Aorta (tissue), 5 donors: Measurements from ENCODE around the gene GAREM1. TPM values are rescaled to one million over a fixed set of nuclear protein-coding genes. Genes with fewer than 3 reads are reported as not detected.

Experiments used
- ATAC-seq: fragments of 200-7000 bp; cut with Tn5 transposase; one replicate; pipeline ENCODE4 v1.9.1; 2022; ENCODE audit warnings: moderate library complexity; ENCODE audit not compliant: low FRiP score
- DNase-seq, 2 donors: peaks; one replicate each; pipeline ENCODE4 v3.0.0-alpha.2; 2020
- H3K27ac ChIP-seq, 2 donors: one replicate each; pipeline ENCODE4 v1.5.1; 2013; ENCODE audit warnings: low read length in 2 of 2, mild to moderate bottlenecking in 2 of 2, moderate library complexity in 2 of 2, control low read depth in 1 of 2, inconsistent platforms in 1 of 2, low read depth in 1 of 2
- H3K27me3 ChIP-seq, 2 donors: one replicate each; pipeline ENCODE4 v1.6.1; 2013; ENCODE audit warnings: control low read depth in 1 of 2, low read length in 1 of 2, mild to moderate bottlenecking in 1 of 2, moderate library complexity in 1 of 2; ENCODE audit not compliant: insufficient read depth in 2 of 2, control insufficient read depth in 1 of 2
- H3K36me3 ChIP-seq, 2 donors: one replicate each; pipeline ENCODE4 v1.6.1; 2013; ENCODE audit warnings: control low read depth in 1 of 2, low read length in 1 of 2, mild to moderate bottlenecking in 1 of 2; ENCODE audit not compliant: insufficient read depth in 2 of 2, control insufficient read depth in 1 of 2
- H3K4me1 ChIP-seq, 2 donors: one replicate each; pipeline ENCODE4 v1.6.1; 2013; ENCODE audit warnings: low read length in 2 of 2, control low read depth in 1 of 2, mild to moderate bottlenecking in 1 of 2, moderate library complexity in 1 of 2; ENCODE audit not compliant: insufficient read depth in 2 of 2, control insufficient read depth in 1 of 2
- H3K4me3 ChIP-seq, 2 donors: one replicate each; pipeline ENCODE4 v1.5.1; 2013; ENCODE audit warnings: low read length in 2 of 2, control low read depth in 1 of 2, mild to moderate bottlenecking in 1 of 2
- H3K9me3 ChIP-seq: one replicate; pipeline ENCODE4 v1.6.1; 2013; ENCODE audit warnings: mild to moderate bottlenecking, low read length; ENCODE audit not compliant: control insufficient read depth
- WGBS, 2 donors: extraction: QIAGEN DNeasy Blood & Tissue Kit; methylation state at CpG; one replicate each; pipeline ENCODE4 v1.1.7; 2013; 5-methylcytosine and 5-hydroxymethylcytosine counted together
- intact Hi-C, 2 donors: fragments of 100-400 bp; cut with DNase I; formaldehyde crosslinking; loops; one replicate each; pipeline versions ENCODE4 v1.14.2 to v1.15.0; 2022
- polyA plus RNA-seq, 2 donors: library from polyadenylated mRNA; stranded (reverse); fragments of 200-250 nt; gene quantifications; one replicate each; pipeline ENCODE4 v1.2.3, GENCODE V29; 2013
- total RNA-seq, 2 donors: library from RNA; stranded (reverse); fragmentation: NEBNext Ultra II Directional; extraction: Animal tissue kit (Norgen Biotek cat#: 25700); gene quantifications; one replicate each; pipeline ENCODE4 v1.2.1, GENCODE V29; 2021
- donor health status: healthy with polysubstance abuse.
- donor health status: Bipolar disorder and iron deficiency.
- donor health status: DM: no; HTN: no; CAD: no.
- donor health status: DM: no; HTN: no; CAD: no.
- donor health status: DM: yes; HTN: yes; CAD: no.

Gene GAREM1
- total and polyA plus RNA-seq, 4 donors = 2.4 to 24.0 (median 7.0) TPM

DNA sequence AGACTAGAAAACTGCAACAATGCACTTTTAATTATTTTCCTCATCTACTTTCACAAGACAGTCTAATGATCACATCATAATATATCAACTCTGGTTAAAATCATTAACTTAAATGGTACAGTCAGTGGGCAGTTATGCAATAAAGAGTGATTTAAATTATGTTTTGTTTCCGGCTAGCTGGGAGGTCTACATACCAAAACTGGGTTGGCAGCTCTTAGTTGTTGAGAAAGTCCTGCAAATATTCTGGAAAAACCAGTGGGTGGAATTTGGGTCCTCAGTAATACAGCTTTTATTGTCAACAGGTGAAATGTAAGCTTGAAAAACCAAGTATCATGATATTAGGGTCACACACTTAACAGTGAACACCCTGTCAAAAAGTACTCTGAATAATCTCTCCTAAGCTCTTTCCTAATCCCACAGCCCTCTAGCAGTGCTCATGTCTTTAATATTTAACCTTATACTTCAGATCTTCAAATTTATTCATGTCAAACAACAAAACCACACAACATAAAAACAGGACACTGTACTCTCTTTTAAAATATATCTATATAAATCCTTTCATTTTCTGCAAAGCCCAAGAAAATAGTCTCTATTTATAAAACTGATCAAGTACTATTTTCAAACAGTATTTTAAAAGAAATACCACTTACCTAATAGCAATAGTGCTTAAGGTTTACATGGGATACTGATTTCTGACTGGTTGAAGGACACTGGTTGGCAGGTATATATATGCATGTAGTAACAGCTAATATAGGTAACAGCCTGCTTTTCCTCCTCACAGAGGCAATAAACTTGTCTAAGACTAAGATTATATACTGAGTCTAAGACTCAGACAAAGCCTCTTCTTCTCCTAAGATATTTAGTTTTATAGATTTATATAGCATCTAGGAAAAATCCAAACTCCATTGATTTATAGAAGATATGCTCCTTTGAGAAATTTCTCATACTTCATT, 103.8 kb downstream of the GAREM1 start:
- DNase-seq (no peak), ATAC-seq (no peak)
- H3K4me3 ChIP-seq = no peak overlapping the region
- H3K36me3 ChIP-seq = no peaks in the 10 kb centered on the region
- H3K9me3 ChIP-seq = no peaks in the 10 kb centered on the region
- intact Hi-C loops = no loop called here
- peaks cover 0 to 3% of the 10 kb centered on the region in 2 donors for H3K4me1 ChIP-seq
- no peak overlapping the region for H3K27ac ChIP-seq
- 34 to 72% methylated on average over 1 of the region's 1 CpG for WGBS, 2 donors
- no peaks in the 10 kb centered on the region for H3K27me3 ChIP-seq

DNA sequence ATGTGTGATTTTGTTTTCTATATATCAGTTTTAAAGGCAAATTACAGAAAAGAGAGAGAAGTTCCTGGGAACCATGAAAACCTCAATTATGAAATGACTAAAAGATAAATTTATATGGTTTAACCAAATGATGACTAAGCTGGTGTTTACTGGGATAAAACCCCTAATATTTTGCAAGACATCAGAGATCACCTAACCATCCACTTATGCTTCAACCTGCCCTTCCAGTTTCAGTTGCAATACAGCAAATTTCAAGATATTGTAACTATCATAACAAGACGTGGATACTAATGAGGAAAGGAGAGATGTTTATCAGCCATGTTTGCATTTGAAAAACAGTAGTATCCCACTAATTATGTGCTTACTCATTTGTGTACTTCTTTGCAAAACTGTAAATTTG, 108.2 kb downstream of the GAREM1 start:
- ATAC-seq (no peak), DNase-seq (no peak)
- intact Hi-C loops = no loop called here
- no peak overlapping the region for H3K4me3 ChIP-seq
- H3K27me3 ChIP-seq = no peaks in the 10 kb centered on the region
- H3K27ac ChIP-seq = no peak overlapping the region
- H3K4me1 ChIP-seq = peaks cover 0 to 3% of the 10 kb centered on the region in 2 donors
- H3K9me3 ChIP-seq = no peaks in the 10 kb centered on the region
- 90 to 97% methylated on average over 1 of the region's 1 CpG for WGBS, 2 donors
- no peaks in the 10 kb centered on the region for H3K36me3 ChIP-seq

DNA sequence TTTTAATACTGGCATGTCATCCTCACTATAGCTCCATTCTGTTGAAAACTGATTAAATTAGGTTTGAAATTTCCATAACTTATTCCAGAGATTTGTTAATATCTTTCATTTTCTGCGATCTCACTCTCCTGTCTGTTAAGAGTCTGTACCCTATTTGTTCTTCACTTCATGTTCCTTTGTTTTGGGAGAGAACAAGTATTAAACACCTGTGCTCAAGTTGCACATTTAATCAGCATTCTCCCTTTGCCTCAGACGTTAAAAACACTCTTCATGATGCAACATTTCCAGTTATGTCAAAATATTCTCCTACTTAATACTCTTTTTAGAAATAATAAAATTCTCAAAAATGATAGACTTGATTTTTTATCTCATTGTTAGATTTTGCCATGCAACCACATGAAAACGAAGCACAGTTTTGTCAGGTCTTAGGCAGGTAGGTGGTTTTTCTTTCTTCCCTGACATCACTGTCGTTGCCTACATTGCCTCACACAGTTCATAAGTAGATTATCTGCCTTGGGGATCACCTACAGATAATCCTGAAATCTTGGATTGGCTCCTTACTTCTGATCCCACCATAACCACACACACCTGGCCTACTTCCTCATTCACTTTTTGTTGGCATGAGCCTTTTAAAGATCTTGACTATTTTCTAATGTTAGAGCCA, 109.9 kb downstream of the GAREM1 start:
- Histone ChIP-seq H3K27ac (no peak overlapping the region), H3K36me3 (no peaks in the 10 kb centered on the region), H3K4me1 (peaks cover 0 to 3% of the 10 kb centered on the region in 2 donors), H3K9me3 (no peaks in the 10 kb centered on the region), H3K27me3 (no peaks in the 10 kb centered on the region), H3K4me3 (no peak overlapping the region)
- 89 to 91% methylated on average over 4 of the region's 4 CpGs for WGBS, 2 donors
- intact Hi-C loops = no loop called here
- ATAC-seq (no peak), DNase-seq (no peak)

DNA sequence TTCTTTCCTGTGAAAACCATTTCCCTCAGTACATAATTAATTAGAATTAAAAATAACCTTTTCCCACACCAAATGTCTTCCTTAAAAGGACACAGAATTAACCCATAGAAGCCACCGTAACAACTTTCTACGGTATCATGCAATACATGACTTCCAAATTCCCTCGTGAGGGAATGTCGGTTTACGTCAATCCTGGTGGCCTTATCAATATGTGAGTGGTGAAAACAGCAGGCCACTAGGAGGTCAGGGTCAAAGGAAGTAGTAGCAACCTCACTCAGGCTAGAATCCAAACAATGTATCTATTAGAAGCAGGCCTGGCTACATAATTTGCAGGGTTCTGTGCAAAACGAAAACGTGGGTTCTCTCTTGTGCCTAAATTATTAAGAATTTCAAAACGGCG, 112.2 kb downstream of the GAREM1 start:
- no peaks in the 10 kb centered on the region for H3K27me3 ChIP-seq
- intact Hi-C loops = loop anchor here (10.0 kb wide), 2 partner anchors 264 to 1866 kb away; partner anchors contain the start of genes NOL4 (in 1 of the 2) and RNF138 (in 1 of the 2)
- 81 to 86% methylated on average over 9 of the region's 9 CpGs for WGBS, 2 donors
- no peaks in the 10 kb centered on the region for H3K9me3 ChIP-seq
- H3K27ac ChIP-seq = no peak overlapping the region
- H3K36me3 ChIP-seq = no peaks in the 10 kb centered on the region
- DNase-seq (no peak), ATAC-seq (no peak)
- H3K4me1 ChIP-seq = peaks cover 0 to 2% of the 10 kb centered on the region in 2 donors
- H3K4me3 ChIP-seq = no peak overlapping the region

DNA sequence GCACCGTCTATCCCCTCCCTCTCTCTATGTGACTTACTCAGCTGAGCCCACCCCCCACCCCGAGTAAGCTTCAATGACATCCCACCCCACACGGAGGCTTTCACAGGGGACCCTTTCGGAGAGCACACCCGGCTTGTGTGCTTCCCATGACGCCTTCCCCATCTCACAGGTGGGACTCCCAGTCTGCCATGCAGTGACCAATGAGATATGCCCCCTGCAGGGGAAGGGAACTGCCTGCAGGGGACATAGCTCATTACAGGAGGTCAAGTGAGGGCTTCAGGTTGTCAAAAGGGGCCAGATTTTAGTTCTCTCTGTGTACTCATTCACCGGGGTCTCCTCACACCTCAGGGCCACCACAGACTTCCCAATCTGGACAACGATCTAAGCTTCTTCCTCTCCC, 112.6 kb downstream of the GAREM1 start:
- Histone ChIP-seq H3K27me3 (no peaks in the 10 kb centered on the region), H3K4me3 (no peak overlapping the region), H3K36me3 (no peaks in the 10 kb centered on the region), H3K4me1 (peaks cover 0 to 2% of the 10 kb centered on the region in 2 donors), H3K9me3 (no peaks in the 10 kb centered on the region), H3K27ac (no peak overlapping the region)
- 81 to 86% methylated on average over 8 of the region's 8 CpGs for WGBS, 2 donors
- intact Hi-C loops = loop anchor here (10.0 kb wide), 2 partner anchors 263 to 1867 kb away; partner anchors contain the start of genes NOL4 (in 1 of the 2) and RNF138 (in 1 of the 2)
- DNase-seq (no peak), ATAC-seq (no peak)

DNA sequence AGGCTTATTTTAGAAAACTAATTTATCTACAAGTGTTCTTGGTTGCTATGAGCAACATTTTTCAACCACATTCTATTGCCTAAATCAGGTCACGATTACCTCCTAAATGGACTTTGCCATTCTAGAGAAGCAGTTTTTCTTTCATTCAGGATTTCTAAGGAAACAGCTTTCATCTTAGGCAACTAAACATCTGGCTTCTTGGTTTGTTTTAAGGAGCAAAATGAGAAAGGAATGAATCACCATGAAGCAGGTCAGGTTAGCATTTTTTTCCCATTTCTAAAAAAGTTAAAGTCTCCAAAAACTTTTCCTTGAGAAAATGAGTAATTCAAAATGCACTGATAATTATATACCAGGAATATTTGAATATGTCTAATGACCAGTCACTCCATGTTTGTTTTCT, 114.8 kb downstream of the GAREM1 start:
- ATAC-seq = no peak
- Histone ChIP-seq H3K4me3 (no peak overlapping the region), H3K4me1 (peaks cover 0 to 2% of the 10 kb centered on the region in 2 donors), H3K36me3 (no peaks in the 10 kb centered on the region), H3K27ac (no peak overlapping the region), H3K27me3 (no peaks in the 10 kb centered on the region), H3K9me3 (no peaks in the 10 kb centered on the region)
- no peak for DNase-seq
- WGBS, 2 donors = 4 to 5% methylated on average over 1 of the region's 1 CpG
- intact Hi-C loops = loop anchor here (10.0 kb wide), 2 partner anchors 261 to 1869 kb away; partner anchors contain the start of genes NOL4 (in 1 of the 2) and RNF138 (in 1 of the 2)

DNA sequence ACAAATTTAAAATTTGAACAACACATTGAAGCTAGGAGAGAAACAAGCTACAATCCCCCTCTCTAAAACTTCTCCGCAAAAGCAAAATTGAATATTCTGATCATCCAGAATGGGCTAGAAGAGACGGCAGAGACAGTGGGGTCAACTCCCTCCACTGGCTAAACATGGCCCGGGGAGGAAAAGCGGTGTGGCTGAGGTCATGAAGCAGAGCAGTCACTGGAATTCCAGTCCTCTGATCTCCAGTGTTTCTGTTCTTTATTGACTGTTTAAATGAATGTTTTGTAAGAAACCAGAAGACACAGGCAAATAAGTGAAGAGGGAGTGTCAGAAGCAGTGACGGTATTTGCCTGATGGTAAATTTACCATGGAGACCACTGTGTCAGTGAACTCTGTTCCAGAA, 116.2 kb downstream of the GAREM1 start:
- ATAC-seq (no peak), DNase-seq (no peak)
- no peaks in the 10 kb centered on the region for H3K9me3 ChIP-seq
- no peaks in the 10 kb centered on the region for H3K27me3 ChIP-seq
- WGBS, 2 donors = 94 to 96% methylated on average over 5 of the region's 5 CpGs
- no peaks in the 10 kb centered on the region for H3K36me3 ChIP-seq
- no peak overlapping the region for H3K4me3 ChIP-seq
- intact Hi-C loops = loop anchor here (10.0 kb wide), 2 partner anchors 260 to 1870 kb away; partner anchors contain the start of genes NOL4 (in 1 of the 2) and RNF138 (in 1 of the 2)
- peaks cover 0 to 2% of the 10 kb centered on the region in 2 donors for H3K4me1 ChIP-seq
- no peak overlapping the region for H3K27ac ChIP-seq

DNA sequence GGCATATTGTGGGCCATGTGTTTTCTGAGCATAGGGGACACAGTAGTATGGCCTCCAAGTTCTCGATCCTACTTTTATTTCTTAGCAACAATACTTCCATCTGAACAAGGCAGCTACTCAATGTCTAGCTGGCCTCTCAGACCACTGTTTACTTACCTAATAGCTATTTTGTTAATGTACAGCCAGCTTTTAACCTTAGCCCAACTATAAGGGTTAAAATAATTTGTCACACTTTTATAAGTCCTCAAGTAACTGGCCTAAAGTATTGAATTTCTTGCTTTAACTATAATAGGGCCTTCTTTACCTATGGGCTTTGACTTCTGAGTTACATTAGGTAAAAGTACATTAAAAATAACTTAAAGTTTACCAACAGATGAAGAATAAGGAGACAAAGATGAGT, 117.4 kb downstream of the GAREM1 start:
- no peak for DNase-seq
- intact Hi-C loops = loop anchor here (10.0 kb wide), 2 partner anchors 258 to 1872 kb away; partner anchors contain the start of genes NOL4 (in 1 of the 2) and RNF138 (in 1 of the 2)
- Histone ChIP-seq H3K36me3 (no peaks in the 10 kb centered on the region), H3K4me3 (no peak overlapping the region), H3K27me3 (no peaks in the 10 kb centered on the region), H3K9me3 (no peaks in the 10 kb centered on the region), H3K27ac (no peak overlapping the region), H3K4me1 (peaks cover under 1 to 2% of the 10 kb centered on the region in 2 donors)
- no peak for ATAC-seq
- 80 to 95% methylated on average over 1 of the region's 1 CpG for WGBS, 2 donors
